ENCODE measurements around the gene RNF181. TPM values are rescaled to one million over a fixed set of nuclear protein-coding genes. Genes with fewer than 3 reads are reported as not detected.
A peak's percentile ranks its signal among the peaks of the same experiment; 100 is the strongest.
"Not testable (repeated sequence)": the region's sequence is repeated elsewhere in the genome, so short reads cannot be mapped to it uniquely, and the experiment has no call there.

Gene RNF181
- total RNA-seq, 4 donors from 2014 or later = 73.4 to 182 (median 134) TPM

- no peak overlapping the region for H3K4me3 ChIP-seq
- no peaks in the 10 kb centered on the region for H3K9me3 ChIP-seq
- peaks cover 0 to 32% (median 10%) of the 10 kb centered on the region in 4 donors for H3K4me1 ChIP-seq
- H3K27ac ChIP-seq = no peak overlapping the region
- no peaks in the 10 kb centered on the region for H3K27me3 ChIP-seq
- no peak for TF ChIP-seq POLR2A (IDR thresholded peaks at IDR 0.05)
- no peak for DNase-seq
- H3K36me3 ChIP-seq = peaks cover 0 to 21% (median 0%) of the 10 kb centered on the region in 3 donors
These were observed 12.0 kb downstream of the RNF181 start for GRCh38 chr2:85607268-85608215.

GRCh38 chr2:85611217-85611704 is 15.7 kb downstream of the RNF181 start:
- Histone ChIP-seq H3K4me1 (peaks cover 0 to 9% (median 6%) of the 10 kb centered on the region in 4 donors), H3K27ac (peak overlapping the region; percentile 84 to 90 (median 84)), H3K36me3 (peaks cover 0 to 21% (median 0%) of the 10 kb centered on the region in 3 donors)

GRCh38 chr2:85611705-85612587 is 16.4 kb downstream of the RNF181 start, which contains the start of gene C2orf68:
Gene C2orf68 (minus strand): TSS chr2:85612066. CDS start chr2:85611984, 82 bp downstream.
- Histone ChIP-seq H3K4me3 (peak within 1 kb of the TSS; percentile 70 to 97 (median 89)), H3K9me3 (no peaks in the 10 kb centered on the region), H3K27me3 (no peaks in the 10 kb centered on the region), H3K27ac (peak within 1 kb of the TSS; percentile 84 to 90 (median 84)), H3K36me3 (peaks cover 0 to 21% (median 0%) of the 10 kb centered on the region in 3 donors), H3K4me1 (peaks cover 0 to 13% (median 8%) of the 10 kb centered on the region in 4 donors)
- DNase-seq = peak; percentile 89 to 96 (median 93)
- TF ChIP-seq POLR2A (IDR thresholded peaks at IDR 0.05) (peak; percentile 71 to 77), CTCF (IDR thresholded peaks at IDR 0.05) (no peak)

More at GRCh38 chr2:85611217-85611704, 15.7 kb downstream of the RNF181 start:
- Histone ChIP-seq H3K9me3 (no peaks in the 10 kb centered on the region), H3K27me3 (no peaks in the 10 kb centered on the region), H3K4me3 (peak overlapping the region; percentile 70 to 97 (median 89))
- TF ChIP-seq CTCF (IDR thresholded peaks at IDR 0.05) (no peak), POLR2A (IDR thresholded peaks at IDR 0.05) (no peak)
- DNase-seq = no peak

- Histone ChIP-seq H3K27me3 (no peaks in the 10 kb centered on the region), H3K9me3 (no peaks in the 10 kb centered on the region), H3K4me3 (no peak overlapping the region), H3K4me1 (peaks cover 0 to 29% (median 15%) of the 10 kb centered on the region in 4 donors), H3K27ac (no peak overlapping the region), H3K36me3 (peaks cover 0 to 12% (median 0%) of the 10 kb centered on the region in 3 donors)
- no peak for DNase-seq
- TF ChIP-seq CTCF (IDR thresholded peaks at IDR 0.05) = no peak
- TF ChIP-seq POLR2A (IDR thresholded peaks at IDR 0.05) = no peak
These were observed 18.4 kb downstream of the RNF181 start for GRCh38 chr2:85613717-85614515.

GRCh38 chr2:85614757-85615156 is 19.2 kb downstream of the RNF181 start:
- not testable (repeated sequence) for DNase-seq

More at GRCh38 chr2:85614757-85615156, 19.2 kb downstream of the RNF181 start:
- H3K9me3 ChIP-seq, H3K4me3 ChIP-seq, H3K27me3 ChIP-seq, H3K27ac ChIP-seq: not testable (repeated sequence)
- Histone ChIP-seq H3K36me3 (peaks cover 0 to 12% (median 0%) of the 10 kb centered on the region in 3 donors), H3K4me1 (peaks cover 0 to 33% (median 15%) of the 10 kb centered on the region in 4 donors)

Data from Peyer's patch (tissue), 4 donors.